Urinary bladder (tissue), 4 donors: ENCODE measurements around the gene LBR. TPM values are rescaled to one million over a fixed set of nuclear protein-coding genes. Genes with fewer than 3 reads are reported as not detected.

Experiments
- DNase-seq: peaks from one replicate; pipeline ENCODE4 v3.0.0-alpha.2; 2015; ENCODE audit errors: extremely low spot score
- H3K27ac ChIP-seq: one replicate; pipeline ENCODE4 v1.5.1; 2013; ENCODE audit warnings: low read depth, mild to moderate bottlenecking, moderate library complexity
- H3K36me3 ChIP-seq: one replicate; pipeline ENCODE4 v1.6.1; 2013; ENCODE audit warnings: mild to moderate bottlenecking, moderate library complexity; ENCODE audit not compliant: insufficient read depth
- H3K4me1 ChIP-seq: one replicate; pipeline ENCODE4 v1.6.1; 2013; ENCODE audit warnings: mild to moderate bottlenecking, moderate library complexity; ENCODE audit not compliant: insufficient read depth
- H3K4me3 ChIP-seq: one replicate; pipeline ENCODE4 v1.5.1; 2013; ENCODE audit warnings: low read depth, low read length
- WGBS: extraction: QIAGEN DNeasy Blood & Tissue Kit; methylation state at CpG from one replicate; pipeline ENCODE4 v1.1.7; 2013; 5-methylcytosine and 5-hydroxymethylcytosine counted together
- polyA plus RNA-seq: library from polyadenylated mRNA; stranded (reverse); fragments of 200-250 nt; gene quantifications from one replicate; pipeline ENCODE4 v1.2.3, GENCODE V29; 2013
- total RNA-seq: library from RNA; depleted of rRNA; stranded (reverse); fragments of >200 nt; gene quantifications from one replicate; pipeline ENCODE4 v1.2.3, GENCODE V29; 2014
- donor health status: healthy with polysubstance abuse.
- donor health status: healthy.

The LBR gene
- total and polyA plus RNA-seq, 2 donors: 62.0 to 128 TPM

DNA sequence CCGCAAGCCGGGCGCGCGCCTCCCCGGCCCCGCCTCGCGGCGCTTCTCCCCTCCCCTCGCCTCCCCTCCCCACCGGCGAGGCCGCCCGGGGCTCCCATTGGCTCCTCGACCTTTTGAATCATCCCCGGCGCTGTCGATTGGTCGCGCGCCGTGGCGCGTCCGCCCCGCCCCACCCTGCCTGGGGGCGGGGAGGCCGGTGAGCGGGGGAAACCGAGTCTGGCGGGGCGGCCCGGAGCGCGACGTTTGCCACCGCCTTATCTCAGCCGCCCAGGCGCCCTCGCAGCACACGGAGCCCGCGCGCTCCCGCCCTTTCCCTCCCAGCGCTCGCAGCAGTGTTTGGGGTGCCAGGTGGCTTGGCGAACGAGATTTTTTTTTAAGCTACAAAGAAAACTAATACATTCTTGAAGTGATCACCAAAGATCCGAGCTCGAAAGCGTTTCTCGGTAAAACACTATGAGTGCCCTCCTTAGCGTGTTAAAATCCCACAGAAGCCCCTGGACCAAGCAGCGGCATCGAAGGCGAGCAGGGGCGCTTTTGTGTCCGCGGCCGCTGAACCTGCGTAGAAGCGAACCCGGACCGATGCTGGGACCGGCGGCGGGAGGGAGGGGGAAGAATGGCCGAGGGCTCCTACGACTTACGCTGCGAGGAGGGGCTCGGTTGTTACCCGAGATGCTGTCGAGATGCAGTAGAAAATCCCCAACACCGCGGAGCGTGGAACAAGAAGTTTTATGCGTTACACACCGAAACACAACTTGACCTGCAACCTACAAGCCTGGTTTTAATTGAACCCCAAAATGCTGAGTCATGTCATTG is 436 bp upstream of the LBR start:
- peaks cover 2% of the 10 kb centered on the region for H3K4me1 ChIP-seq
- H3K27ac ChIP-seq: peak overlapping the region; percentile 95
- H3K4me3 ChIP-seq: peak overlapping the region; percentile 97
- H3K36me3 ChIP-seq: no peaks in the 10 kb centered on the region
- peak; percentile 76 for DNase-seq
- WGBS: under 1% methylated on average over 80 of the region's 81 CpGs

DNA sequence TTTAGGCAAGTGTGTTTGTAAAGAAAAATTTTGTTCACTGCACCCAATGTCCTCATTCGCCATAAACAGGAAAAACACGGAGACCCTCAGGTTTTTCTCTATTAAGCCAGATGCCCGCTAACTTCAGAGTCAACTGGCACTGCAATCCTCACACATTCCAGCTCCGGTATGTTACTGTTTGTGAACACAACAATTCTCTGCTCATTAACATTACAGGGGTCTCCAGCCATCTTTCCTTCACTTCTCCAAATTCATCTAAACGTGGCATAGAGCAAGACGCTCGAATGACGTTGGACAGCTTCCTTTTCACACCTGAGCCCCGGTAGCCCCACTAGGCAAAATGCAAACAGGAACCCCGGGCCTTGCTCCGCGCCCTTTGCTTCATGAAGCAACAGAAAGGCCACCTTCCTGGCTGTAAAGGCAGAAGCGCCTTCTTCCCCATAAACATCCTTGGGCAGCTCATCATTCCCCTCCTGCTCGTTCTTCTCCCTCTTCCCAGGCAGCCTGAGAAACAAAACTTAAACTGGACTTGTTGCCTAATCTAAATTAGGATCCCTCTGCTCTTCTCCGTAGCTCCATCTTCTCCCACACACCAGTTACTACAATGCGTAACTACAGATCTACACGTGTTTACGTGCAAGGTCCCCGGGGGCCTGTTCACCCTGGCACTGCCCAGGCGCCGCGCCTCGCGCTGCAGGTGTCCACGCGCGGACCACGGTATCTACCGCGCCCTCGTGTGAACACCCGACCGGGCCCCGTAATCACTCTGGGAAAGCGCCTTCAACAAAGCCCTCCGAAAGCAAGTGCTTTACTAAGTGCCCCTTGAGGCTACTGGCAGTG is 1.2 kb downstream of the LBR start:
- WGBS: 6% methylated on average over 36 of the region's 36 CpGs
- H3K4me1 ChIP-seq: peaks cover 2% of the 10 kb centered on the region
- peak overlapping the region; percentile 97 for H3K4me3 ChIP-seq
- H3K27ac ChIP-seq: no peak overlapping the region
- H3K36me3 ChIP-seq: no peaks in the 10 kb centered on the region
- DNase-seq: no peak

- Histone ChIP-seq H3K27ac (no peak overlapping the region), H3K36me3 (no peaks in the 10 kb centered on the region), H3K4me3 (no peak overlapping the region), H3K4me1 (peaks cover 2% of the 10 kb centered on the region)
- 35% methylated on average over 5 of the region's 5 CpGs for WGBS
- DNase-seq: no peak
Measured at GRCh38 chr1:225425201-225425786, 2.5 kb downstream of the LBR start.

DNA sequence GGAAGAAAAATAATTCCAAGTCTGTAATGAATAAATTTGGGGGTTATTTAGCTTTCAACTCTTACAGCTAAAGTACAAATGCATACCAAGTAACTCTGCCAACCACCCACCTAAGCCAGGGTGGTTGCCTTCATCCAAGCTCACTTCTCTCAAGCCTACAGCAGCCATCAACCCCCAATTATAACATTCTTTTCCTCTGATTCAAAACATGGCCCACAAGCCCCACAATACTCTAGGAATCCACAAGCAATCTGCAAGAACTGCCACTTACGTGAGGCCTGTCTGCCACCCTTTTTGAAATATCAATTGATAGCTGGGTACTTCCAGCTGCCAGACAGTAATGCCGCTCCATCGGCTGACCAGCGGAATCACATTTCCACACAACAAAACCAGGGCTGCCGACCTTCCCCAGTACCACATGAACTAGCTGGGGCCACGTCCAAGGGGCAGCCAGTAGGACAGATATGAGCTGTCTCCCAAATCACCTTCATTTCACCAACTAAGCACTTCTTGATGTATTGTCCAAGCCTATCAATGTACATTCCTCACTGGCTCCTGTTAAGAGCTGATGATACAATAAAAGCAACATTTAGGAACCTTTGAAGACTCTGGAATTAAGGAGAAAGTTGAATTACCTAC is 3.2 kb downstream of the LBR start:
- no peak for DNase-seq
- 69% methylated on average over 6 of the region's 6 CpGs for WGBS
- Histone ChIP-seq H3K4me1 (peaks cover 2% of the 10 kb centered on the region), H3K27ac (no peak overlapping the region), H3K36me3 (no peaks in the 10 kb centered on the region), H3K4me3 (no peak overlapping the region)

GRCh38 chr1:225423518-225423855 is 4.4 kb downstream of the LBR start:
- Histone ChIP-seq H3K27ac (no peak overlapping the region), H3K36me3 (no peaks in the 10 kb centered on the region), H3K4me3 (no peak overlapping the region), H3K4me1 (peaks cover 2% of the 10 kb centered on the region)
- DNase-seq: no peak
- WGBS: 40% methylated on average over 2 of the region's 2 CpGs

DNA sequence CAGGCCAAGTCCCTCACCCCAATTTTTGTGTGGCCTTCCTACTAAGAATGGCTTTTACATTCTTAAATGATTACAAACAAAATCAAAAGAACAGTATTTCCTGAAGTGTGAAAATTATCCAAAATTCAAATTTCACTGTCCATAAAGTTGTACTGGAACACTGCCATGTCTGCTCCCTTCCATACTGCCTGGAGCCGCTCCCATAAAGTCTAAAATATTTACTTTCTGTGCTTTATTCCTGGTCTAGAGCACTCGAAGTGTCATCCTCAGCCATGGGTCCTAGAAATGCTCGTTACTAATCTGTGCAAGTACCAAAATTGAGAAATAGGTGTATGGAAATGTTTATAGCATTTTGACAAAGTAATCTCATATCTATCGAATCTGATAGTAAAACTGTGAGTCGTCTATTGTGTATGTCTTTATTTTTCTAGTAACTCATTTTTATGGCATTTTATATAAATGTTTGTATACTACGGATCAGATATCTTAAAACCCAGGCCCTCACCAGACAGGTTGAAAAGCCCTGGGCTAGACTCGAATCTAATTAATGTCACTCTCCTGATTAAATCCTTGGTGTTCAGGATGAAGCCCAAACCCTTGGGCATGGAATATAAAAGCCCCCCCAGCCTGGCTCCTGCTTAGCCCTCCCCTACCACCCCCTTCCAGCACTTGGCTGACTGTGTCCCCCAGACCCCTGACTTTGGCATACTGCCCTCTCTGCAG is 4.9 kb downstream of the LBR start:
- Histone ChIP-seq H3K36me3 (no peaks in the 10 kb centered on the region), H3K27ac (no peak overlapping the region), H3K4me1 (peaks cover 2% of the 10 kb centered on the region), H3K4me3 (no peak overlapping the region)
- WGBS: 29% methylated on average over 7 of the region's 7 CpGs
- DNase-seq: no peak

DNA sequence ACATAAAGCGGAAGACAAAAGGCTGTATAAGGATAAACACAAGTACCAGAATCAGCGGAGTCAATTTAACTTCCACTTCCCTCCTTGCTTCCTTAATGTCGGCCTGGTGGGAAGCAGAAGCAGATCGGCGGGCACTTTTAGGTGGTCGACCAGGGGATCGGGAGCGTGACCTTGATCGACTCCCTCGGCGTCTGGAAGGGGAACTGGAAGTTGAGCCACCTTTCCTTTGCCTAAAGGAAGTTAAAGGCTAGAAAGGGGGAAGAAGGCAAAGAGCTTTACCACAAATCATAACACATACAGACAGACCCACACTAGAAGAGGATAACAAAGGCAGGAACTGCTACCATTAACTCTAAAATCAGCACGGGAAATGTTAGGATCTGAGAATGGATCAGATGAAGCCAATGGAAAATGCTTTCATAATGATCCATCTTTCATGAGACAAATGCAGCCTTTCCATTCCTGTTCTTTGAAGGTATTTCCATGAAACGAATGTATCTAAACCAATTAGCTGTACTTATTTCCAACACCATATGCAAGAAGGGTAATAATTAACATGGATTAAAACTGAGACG is 5.7 kb downstream of the LBR start:
- H3K27ac ChIP-seq: no peak overlapping the region
- DNase-seq: no peak
- H3K4me3 ChIP-seq: no peak overlapping the region
- 58% methylated on average over 14 of the region's 14 CpGs for WGBS
- H3K4me1 ChIP-seq: peaks cover 2% of the 10 kb centered on the region
- H3K36me3 ChIP-seq: no peaks in the 10 kb centered on the region

- Histone ChIP-seq H3K36me3 (peaks cover 5% of the 10 kb centered on the region), H3K4me1 (no peaks in the 10 kb centered on the region), H3K27ac (no peak overlapping the region), H3K4me3 (no peak overlapping the region)
- no peak for DNase-seq
- WGBS: 73% methylated on average over 4 of the region's 4 CpGs
Measured at GRCh38 chr1:225418598-225418997, 9.2 kb downstream of the LBR start.

- Histone ChIP-seq H3K4me1 (no peaks in the 10 kb centered on the region), H3K4me3 (no peak overlapping the region), H3K36me3 (peaks cover 5% of the 10 kb centered on the region), H3K27ac (no peak overlapping the region)
- no peak for DNase-seq
- WGBS: 72% methylated on average over 2 of the region's 2 CpGs
Measured at GRCh38 chr1:225418059-225418458, 9.8 kb downstream of the LBR start.

- no peak for DNase-seq
- Histone ChIP-seq H3K27ac (no peak overlapping the region), H3K4me1 (no peaks in the 10 kb centered on the region), H3K36me3 (peaks cover 5% of the 10 kb centered on the region), H3K4me3 (no peak overlapping the region)
- WGBS: 70% methylated on average over 11 of the region's 11 CpGs
Measured at GRCh38 chr1:225415967-225416745, 11.7 kb downstream of the LBR start.

DNA sequence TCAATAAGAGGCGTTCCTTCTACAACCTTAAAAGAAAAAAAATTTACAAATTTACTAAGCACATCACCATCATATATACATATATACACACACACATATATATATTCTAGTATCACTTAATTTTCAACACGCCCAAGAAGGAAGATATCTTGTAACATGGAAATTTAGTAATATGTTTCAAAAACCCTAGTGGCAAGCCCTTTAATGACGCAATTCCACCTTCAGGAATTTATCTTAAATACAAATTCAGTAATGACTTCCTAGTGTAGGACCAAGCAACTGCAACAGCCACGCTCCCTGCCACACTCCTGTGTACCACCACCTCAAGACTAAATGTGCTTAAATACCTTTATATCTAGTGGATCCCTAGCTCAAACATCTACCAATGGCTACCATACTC is 12.5 kb downstream of the LBR start:
- Histone ChIP-seq H3K36me3 (peaks cover 5% of the 10 kb centered on the region), H3K4me3 (no peak overlapping the region), H3K4me1 (no peaks in the 10 kb centered on the region), H3K27ac (no peak overlapping the region)
- no peak for DNase-seq
- WGBS: 95% methylated on average over 4 of the region's 4 CpGs

DNA sequence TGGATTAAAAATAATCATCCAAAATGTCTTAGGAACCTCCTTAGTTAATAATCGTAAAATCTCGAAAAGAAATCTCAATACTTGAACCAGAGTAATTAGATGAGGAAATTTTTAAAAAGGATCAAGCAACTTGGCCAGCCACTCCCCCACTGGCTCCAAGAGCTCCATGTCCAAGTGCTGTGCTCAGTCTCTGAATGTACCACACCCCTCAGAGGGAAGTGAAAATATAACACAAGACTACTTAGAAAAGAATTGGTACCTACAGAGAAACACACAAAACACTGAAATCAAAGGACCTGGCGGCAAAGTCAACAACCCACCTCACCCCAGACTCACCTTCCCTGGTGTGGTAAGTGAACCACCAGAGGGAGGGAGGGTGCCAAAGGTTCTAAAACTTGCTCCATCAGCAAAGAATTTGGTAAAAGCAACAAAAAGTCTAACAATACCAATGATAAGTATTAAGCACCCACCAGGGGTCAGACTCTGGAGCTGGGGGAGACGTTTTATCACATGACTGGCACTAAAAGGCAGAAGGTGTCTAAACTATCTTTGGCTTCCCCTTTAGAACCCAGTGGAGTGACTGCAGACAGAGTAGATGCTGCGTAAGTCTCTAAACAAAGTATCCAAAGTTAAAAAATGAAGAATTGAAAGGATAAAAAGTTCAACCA is 14.0 kb downstream of the LBR start:
- Histone ChIP-seq H3K36me3 (peaks cover 5% of the 10 kb centered on the region), H3K4me1 (no peaks in the 10 kb centered on the region), H3K27ac (no peak overlapping the region), H3K4me3 (no peak overlapping the region)
- 82% methylated on average over 5 of the region's 5 CpGs for WGBS
- DNase-seq: no peak
